HG03108 (cell line): ENCODE results near the gene UTS2.

Experiments used
- ATAC-seq: cut with Tn5 transposase; IDR thresholded peaks from one replicate; pipeline ENCODE4 v1.9.1; 2021; ENCODE audit warnings: moderate library complexity; ENCODE audit not compliant: unreplicated experiment

The UTS2 gene

GRCh38 chr1:7863756-7864328, 11.0 kb upstream of the UTS2 start:
- ATAC-seq: no peak

GRCh38 chr1:7862211-7863060, 9.6 kb upstream of the UTS2 start:
- no peak for ATAC-seq

- ATAC-seq: no peak
Observed at GRCh38 chr1:7861452-7861851, 8.6 kb upstream of the UTS2 start.

GRCh38 chr1:7860130-7860529, 7.3 kb upstream of the UTS2 start:
- no peak for ATAC-seq

GRCh38 chr1:7859406-7859805, 6.5 kb upstream of the UTS2 start:
- ATAC-seq: no peak

GRCh38 chr1:7857985-7858384, 5.1 kb upstream of the UTS2 start:
- no peak for ATAC-seq

GRCh38 chr1:7857000-7857399, 4.1 kb upstream of the UTS2 start:
- no peak for ATAC-seq

GRCh38 chr1:7856345-7856744, 3.5 kb upstream of the UTS2 start:
- no peak for ATAC-seq

- no peak for ATAC-seq
Observed at GRCh38 chr1:7853684-7854026, 790 bp upstream of the UTS2 start.

- no peak for ATAC-seq
Observed at GRCh38 chr1:7850786-7851185, 2.1 kb downstream of the UTS2 start.

- ATAC-seq: no peak
Observed at GRCh38 chr1:7847599-7847998, 5.3 kb downstream of the UTS2 start.

GRCh38 chr1:7846656-7847055, 6.2 kb downstream of the UTS2 start:
- no peak for ATAC-seq

- ATAC-seq: no peak
Observed at GRCh38 chr1:7845761-7846160, 7.1 kb downstream of the UTS2 start.

GRCh38 chr1:7842517-7842916, 10.3 kb downstream of the UTS2 start:
- no peak for ATAC-seq

- no peak for ATAC-seq
Observed at GRCh38 chr1:7839526-7839925, 13.3 kb downstream of the UTS2 start.

- no peak for ATAC-seq
Observed at GRCh38 chr1:7838714-7839113, 14.2 kb downstream of the UTS2 start.

GRCh38 chr1:7833035-7833434, 19.8 kb downstream of the UTS2 start:
- ATAC-seq: no peak

- no peak for ATAC-seq
Observed at GRCh38 chr1:7831458-7831857, 21.4 kb downstream of the UTS2 start.

- no peak for ATAC-seq
Observed at GRCh38 chr1:7827126-7827955, 25.5 kb downstream of the UTS2 start.

- ATAC-seq: no peak
Observed at GRCh38 chr1:7826363-7826762, 26.5 kb downstream of the UTS2 start.

GRCh38 chr1:7824701-7825100, 28.2 kb downstream of the UTS2 start:
- no peak for ATAC-seq

GRCh38 chr1:7821282-7821681, 31.6 kb downstream of the UTS2 start:
- ATAC-seq: no peak
